GF-D8 (cell line): ENCODE results near the gene PRKG1.

Experiments
- DNase-seq: peaks from one replicate; lab custom pipeline; 2025; lab: John Stamatoyannopoulos, UW

Gene PRKG1

DNA sequence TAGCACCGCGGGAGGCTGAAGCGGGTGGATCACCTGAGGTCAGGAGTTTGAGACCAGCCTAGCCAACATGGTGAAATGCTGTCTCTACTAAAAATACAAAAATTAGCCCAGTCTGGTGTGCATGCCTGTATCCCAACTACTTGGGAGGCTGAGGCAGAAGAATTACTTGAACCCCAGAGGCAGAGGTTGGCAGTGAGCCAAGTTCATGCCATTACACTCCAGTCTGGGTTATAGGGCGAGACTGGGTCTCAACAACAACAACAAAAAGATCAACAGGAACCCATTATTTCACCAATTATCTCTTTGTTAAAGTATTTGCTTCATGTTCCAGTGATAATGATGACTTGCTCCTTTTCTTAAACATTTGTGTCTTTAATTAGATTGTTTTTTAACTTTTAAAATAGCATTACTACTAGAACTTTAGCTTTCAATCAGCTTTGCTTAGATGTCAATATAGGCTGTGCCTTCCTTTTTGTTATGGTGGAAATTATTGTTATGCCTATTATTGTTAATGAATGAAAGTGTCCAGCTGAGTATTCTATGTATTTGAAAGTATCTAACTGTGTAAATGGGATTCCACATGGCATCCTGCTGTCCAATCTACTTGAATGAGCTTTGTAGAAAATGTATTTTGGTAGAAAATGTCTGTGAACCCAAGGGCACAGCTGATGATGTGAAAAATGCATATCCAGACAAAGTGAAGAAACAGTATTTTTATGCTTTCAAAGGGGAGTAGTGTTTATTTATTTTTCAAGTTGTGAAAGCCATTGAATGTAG is 686.8 kb downstream of the PRKG1 start:
- DNase-seq, result no peak

- DNase-seq, result no peak
Measured at GRCh38 chr10:51763746-51764145, 689.5 kb downstream of the PRKG1 start.

GRCh38 chr10:51765284-51765971 is 691.1 kb downstream of the PRKG1 start:
- DNase-seq, result no peak

DNA sequence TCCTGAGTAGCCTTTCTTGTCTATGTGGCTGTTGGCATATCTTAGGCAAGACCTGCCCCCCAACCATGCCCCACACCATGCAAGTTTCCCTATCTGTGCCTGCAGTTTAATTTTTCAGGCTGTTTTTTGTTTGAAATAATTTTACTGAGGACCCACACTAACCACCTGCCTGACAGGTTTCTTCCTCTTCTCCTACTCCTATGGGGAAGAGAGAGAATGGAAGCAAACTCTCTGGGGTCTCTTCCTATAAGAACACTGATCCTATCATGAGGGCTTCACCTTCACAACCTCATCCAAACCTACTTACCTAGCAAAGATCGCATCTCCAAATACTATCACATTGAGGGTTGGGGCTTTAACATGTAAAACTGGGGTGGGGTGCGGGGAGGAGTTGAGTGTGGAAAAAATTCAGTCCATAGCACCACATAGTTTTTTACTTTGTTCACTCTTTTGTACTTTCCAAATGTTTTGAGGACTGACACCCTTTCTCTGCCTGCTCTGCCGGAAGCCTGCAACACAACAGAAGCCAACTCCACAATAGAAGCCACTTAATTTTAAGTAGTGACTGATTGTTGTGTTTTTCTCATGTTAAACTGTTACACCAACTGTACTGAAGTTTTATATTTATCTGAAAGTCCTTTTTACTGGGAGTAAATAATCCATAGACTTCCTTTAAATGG is 692.3 kb downstream of the PRKG1 start:
- DNase-seq, result no peak

DNA sequence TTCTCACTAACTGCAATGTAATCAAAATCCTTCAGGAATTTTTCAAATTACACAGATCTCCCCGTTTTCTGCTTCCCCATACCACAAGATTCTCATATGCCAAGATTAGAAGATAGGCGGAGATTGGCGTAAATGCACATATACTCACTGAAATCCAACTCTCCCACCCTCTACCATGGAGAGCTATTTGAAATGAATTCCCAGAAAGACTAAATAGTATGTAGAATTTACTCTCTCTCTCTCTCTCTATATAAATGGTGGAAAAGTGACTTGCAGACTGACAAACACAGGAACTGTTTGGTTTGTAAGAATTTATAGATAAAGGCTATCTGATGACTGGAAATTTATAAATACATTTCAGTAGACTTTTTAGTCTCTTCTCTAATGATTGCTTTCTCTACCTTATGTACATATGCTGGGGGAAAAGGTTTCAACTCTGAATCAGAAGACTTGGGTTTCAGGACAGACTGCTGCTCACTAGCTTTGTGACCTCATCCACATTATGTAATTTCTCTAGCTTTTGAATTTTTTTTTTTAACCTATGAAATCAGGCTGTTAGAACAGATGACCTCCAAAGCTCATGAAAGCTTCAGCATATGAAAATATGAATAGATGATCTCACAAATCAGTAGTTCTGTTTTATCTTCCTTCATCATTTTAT is 692.9 kb downstream of the PRKG1 start:
- DNase-seq, result no peak

DNA sequence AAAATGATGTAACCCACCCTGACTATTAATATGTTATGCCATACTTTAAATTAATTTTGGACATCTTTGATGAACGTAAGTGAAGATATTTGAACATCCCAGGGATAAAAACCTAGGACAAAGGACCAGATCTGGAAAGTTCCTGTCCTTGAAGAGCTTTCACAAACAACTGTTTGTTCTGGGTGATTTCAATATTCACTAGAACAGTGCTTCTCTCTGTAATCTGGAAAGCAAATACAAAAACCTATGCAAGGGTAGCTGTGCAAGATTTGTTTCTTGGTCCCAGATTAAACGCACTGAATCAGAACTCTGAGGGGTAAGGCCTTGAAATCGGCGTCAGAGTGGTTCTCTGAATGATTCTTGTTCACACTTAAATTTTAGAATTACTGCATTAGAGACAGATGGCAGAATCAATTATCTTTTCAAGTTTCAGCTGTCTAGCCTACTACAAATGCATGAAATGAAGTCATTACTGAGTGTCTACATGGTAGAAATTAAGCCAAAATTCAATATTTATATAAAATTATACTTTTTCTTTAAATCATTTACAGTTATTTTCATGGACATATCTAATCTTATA is 694.7 kb downstream of the PRKG1 start:
- no peak for DNase-seq

- DNase-seq, result no peak
Measured at GRCh38 chr10:51770709-51771108, 696.4 kb downstream of the PRKG1 start.

DNA sequence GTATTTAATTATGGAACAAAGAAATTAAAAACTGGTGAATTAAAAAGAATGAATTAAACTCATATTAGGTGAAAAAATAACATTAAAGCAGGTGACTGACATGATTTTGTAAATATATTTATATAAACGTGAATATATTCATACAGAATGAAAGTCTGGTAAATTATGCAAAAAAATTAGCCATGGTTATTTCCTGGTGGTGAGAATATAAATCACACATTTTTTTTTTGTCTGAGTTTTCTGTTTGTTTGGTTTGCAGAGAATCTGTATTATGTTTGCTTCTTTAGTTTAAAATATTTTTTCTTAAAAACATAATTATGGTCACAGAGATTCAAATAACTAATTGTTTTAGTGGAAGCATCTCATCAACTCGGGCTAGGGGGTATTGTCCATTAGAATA is 698.1 kb downstream of the PRKG1 start:
- DNase-seq, result no peak

GRCh38 chr10:51773681-51774080 is 699.4 kb downstream of the PRKG1 start:
- no peak for DNase-seq

DNA sequence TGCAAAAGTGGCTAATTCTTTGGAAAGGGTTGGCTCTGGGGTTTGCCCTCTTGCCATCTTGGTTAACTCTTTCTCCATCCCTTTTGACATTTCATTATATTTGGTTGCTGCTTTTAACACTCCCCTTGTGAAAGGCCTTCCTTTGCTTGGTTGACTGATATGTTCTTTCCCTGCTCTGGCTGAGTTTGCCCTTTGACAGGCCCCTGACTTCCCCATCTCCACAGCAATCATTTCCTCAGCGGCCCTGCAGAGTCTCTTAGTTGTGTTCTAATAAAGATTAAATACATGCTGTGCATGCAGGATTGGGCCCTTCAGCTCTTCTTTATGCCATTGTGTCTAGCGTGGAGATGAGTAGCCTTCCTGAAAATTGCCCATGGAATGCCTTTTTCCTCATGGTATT is 709.7 kb downstream of the PRKG1 start:
- no peak for DNase-seq

DNA sequence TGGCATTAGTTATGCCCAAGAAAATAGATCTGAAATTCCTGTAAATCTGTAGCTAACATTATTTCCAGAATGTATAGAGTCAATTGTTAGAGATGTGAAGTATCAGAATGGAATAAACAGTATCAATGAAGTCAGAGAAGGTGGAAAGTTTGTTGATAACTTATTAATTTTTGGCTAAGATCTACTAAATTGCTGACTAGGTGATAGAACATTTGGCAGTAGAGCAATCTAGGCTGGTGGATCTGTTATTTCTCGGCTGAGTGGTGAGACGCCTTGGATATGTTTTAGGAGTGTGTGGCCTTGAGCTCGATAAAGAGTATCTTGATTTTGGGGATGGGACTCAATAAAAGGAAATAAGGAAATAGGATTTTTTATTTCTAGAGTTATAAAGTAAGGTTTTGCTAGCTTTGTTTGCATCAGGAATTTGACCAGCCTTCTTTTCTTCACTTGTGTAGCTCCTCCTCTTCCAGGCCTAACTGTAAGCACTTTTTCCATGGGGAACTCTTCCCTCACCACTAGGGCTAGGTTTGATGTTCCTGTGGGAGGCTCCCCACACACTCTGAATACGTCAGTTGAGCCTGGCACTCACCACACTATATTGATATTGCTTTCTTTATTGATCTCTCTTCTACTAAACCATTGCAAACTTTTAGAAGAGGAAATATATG is 711.9 kb downstream of the PRKG1 start:
- DNase-seq, result no peak

GRCh38 chr10:51786684-51787035 is 712.4 kb downstream of the PRKG1 start:
- DNase-seq, result no peak

GRCh38 chr10:51788273-51788672 is 714.0 kb downstream of the PRKG1 start:
- DNase-seq, result no peak

GRCh38 chr10:51789118-51789517 is 714.8 kb downstream of the PRKG1 start:
- DNase-seq, result no peak

DNA sequence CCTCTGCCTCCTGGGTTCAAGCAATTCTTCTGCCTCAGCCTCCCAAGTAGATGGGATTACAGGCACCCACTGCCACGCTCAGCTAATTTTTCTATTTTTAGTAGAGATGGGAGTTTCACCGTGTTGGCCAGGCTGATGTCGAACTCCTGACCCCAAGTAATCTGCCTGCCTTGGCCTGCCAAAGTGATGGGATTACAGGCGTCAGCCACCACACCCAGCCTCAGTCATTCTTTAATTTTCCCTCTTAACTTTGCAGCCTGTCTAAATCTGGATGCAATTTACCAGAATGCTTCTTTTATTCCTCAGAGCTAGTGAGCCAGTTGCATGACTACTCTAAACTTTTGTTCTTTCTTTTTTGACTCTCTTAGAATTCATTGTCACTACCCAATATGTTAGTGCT is 715.6 kb downstream of the PRKG1 start:
- DNase-seq, result no peak

DNA sequence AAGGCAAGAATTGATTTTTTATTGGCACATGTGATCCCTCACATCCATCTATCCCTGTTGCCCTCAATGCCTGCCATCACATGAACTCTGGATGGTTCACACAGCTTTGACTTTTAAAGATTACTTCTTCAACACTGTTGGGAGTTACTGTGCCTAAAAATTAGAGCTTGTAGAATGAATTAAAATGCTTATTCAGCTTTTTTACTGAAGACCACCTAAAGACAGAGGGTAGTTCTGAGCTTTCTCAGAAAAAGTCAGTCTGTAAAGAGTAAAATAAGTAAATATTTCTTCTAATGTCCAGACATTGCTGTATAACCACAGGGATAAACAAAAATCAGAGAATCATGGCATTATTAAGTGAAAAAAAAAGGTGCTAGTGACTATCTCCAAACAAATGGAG is 718.4 kb downstream of the PRKG1 start:
- DNase-seq, result no peak

GRCh38 chr10:51800121-51800520 is 725.8 kb downstream of the PRKG1 start:
- DNase-seq, result no peak

- no peak for DNase-seq
Measured at GRCh38 chr10:51800725-51801424, 726.6 kb downstream of the PRKG1 start.

DNA sequence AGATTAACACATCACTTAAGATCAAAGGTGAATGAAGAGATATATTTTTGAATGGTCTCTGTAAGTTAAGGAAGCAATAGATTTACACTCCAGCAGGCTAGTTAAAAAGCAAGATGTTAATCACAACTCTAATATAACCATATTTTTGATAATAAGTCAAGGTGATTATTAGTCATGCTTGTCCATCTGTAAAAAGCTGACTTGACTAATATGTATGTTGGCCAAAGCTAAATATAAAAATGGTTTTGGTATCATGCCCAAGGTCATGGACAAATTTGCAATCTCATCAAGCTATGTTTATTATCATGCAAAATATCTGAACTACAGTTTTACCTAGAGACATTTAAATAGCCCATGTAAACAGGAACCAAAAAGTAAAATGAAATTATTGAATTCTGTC is 727.7 kb downstream of the PRKG1 start:
- DNase-seq, result no peak

DNA sequence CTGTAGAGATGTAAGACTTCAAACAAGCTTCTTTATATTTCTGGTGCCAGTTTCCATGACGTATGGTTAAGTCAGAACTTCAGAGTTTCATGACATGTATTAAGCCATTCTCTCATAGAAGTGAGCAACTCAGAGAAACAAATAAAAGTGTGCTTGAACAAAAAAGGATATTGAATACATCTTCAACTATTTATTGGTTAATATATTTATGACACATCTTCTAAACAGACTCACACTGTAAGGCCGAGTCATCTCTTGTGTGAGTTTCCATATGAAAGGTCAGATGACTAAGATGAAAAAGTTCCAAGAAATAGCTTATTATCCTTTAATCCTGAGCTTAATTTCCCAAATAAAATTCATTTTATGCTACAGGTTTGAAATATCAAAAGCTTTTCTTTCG is 730.6 kb downstream of the PRKG1 start:
- no peak for DNase-seq
